ENCODE results near the gene FAM114A1. TPM values are rescaled to one million over a fixed set of nuclear protein-coding genes. Genes with fewer than 3 reads are reported as not detected.

The FAM114A1 gene
- total RNA-seq, 1 experiment from 2014 or later: 32.0 TPM

DNA sequence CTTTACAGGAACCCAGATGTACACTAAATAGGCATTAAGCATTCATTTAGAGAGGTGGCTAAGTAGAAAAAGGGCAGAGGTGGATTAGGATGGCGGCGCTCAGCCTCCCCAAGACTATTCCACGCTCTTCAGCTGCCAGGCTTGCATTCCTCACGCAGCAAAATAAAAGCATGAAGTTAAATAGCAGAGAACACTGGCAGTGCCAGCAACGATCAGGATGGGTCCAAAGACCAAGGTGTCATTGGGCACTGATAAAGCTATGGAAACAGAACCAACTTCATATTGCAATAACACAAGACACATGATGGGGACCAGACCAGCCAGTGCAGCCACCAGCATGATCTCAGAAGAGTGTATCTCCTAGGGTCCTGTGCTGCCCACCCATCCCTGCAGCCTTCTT is 122.6 kb downstream of the FAM114A1 start:
- Histone ChIP-seq H3K27me3 (ENCODE audit: control insufficient read depth, insufficient read depth, low read length) (no peaks in the 10 kb centered on the region), H3K36me3 (ENCODE audit: control insufficient read depth, insufficient read depth, low read length) (no peaks in the 10 kb centered on the region), H3K4me1 (ENCODE audit: control insufficient read depth, insufficient read depth, low read length) (no peaks in the 10 kb centered on the region), H3K27ac (ENCODE audit: low read length) (no peak overlapping the region), H3K9me3 (ENCODE audit: control insufficient read depth, insufficient read depth, low read depth, low read length) (no peaks in the 10 kb centered on the region), H3K4me3 (ENCODE audit: low read depth in 2 of 2, low read length in 2 of 2) (no peak overlapping the region)
- intact Hi-C loops (cut with micrococcal nuclease; ENCODE audit: unreplicated experiment) (no loop called here), in situ Hi-C loops (cut with HindIII; ENCODE audit: low pct_unique_long_range_greater_than_20kb, low sequenced_read_pairs) (no loop called here)
- TF ChIP-seq, protein P1, sequence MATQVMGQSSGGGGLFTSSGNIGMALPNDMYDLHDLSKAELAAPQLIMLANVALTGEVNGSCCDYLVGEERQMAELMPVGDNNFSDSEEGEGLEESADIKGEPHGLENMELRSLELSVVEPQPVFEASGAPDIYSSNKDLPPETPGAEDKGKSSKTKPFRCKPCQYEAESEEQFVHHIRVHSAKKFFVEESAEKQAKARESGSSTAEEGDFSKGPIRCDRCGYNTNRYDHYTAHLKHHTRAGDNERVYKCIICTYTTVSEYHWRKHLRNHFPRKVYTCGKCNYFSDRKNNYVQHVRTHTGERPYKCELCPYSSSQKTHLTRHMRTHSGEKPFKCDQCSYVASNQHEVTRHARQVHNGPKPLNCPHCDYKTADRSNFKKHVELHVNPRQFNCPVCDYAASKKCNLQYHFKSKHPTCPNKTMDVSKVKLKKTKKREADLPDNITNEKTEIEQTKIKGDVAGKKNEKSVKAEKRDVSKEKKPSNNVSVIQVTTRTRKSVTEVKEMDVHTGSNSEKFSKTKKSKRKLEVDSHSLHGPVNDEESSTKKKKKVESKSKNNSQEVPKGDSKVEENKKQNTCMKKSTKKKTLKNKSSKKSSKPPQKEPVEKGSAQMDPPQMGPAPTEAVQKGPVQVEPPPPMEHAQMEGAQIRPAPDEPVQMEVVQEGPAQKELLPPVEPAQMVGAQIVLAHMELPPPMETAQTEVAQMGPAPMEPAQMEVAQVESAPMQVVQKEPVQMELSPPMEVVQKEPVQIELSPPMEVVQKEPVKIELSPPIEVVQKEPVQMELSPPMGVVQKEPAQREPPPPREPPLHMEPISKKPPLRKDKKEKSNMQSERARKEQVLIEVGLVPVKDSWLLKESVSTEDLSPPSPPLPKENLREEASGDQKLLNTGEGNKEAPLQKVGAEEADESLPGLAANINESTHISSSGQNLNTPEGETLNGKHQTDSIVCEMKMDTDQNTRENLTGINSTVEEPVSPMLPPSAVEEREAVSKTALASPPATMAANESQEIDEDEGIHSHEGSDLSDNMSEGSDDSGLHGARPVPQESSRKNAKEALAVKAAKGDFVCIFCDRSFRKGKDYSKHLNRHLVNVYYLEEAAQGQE (IDR thresholded peaks at IDR 0.05; ENCODE audit: insufficient read depth in 1 of 2, low read depth in 2 of 2, low read length in 1 of 2): no peak
- TF ChIP-seq POLR2AphosphoS5 (IDR thresholded peaks at IDR 0.05; ENCODE audit: low read depth, low read length) (no peak), SIN3A (IDR thresholded peaks at IDR 0.05; ENCODE audit: borderline replicate concordance, insufficient read depth, low read depth, low read length) (no peak), TCF7L2 (IDR thresholded peaks at IDR 0.05; ENCODE audit: low read depth, low read length) (no peak)
- TF ChIP-seq, protein P2, sequence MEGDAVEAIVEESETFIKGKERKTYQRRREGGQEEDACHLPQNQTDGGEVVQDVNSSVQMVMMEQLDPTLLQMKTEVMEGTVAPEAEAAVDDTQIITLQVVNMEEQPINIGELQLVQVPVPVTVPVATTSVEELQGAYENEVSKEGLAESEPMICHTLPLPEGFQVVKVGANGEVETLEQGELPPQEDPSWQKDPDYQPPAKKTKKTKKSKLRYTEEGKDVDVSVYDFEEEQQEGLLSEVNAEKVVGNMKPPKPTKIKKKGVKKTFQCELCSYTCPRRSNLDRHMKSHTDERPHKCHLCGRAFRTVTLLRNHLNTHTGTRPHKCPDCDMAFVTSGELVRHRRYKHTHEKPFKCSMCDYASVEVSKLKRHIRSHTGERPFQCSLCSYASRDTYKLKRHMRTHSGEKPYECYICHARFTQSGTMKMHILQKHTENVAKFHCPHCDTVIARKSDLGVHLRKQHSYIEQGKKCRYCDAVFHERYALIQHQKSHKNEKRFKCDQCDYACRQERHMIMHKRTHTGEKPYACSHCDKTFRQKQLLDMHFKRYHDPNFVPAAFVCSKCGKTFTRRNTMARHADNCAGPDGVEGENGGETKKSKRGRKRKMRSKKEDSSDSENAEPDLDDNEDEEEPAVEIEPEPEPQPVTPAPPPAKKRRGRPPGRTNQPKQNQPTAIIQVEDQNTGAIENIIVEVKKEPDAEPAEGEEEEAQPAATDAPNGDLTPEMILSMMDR (IDR thresholded peaks at IDR 0.05): no peak
- ChIA-PET POLR2A (no interaction called here), CTCF (interaction anchor here (0.6 kb wide), 1 partner anchor 101 kb away, joined by 4 read pairs; no protein-coding TSS in a partner anchor)
- ATAC-seq (no peak), DNase-seq (ENCODE audit: low read depth, low spot score) (no peak)
- no TSS peak for BruUV-seq (replicated peaks)

DNA sequence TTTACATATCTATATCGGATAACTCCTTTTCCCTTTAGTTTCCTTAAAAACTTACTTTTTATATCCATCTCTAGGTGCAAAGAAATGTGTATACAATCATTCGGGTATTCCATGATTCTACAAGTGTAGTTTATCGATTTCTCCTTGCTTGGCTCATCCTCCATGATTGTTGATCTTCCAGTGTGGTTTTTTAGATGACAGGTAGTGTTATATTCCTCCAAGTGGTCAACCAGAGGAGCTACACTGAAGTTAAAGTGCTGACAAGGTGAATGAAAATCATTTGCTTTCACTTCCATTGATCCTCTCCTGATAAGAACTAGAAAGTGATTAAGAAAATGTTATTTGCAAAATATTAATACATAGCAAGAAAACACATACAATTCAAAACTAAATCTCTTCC is 126.1 kb downstream of the FAM114A1 start:
- no TSS peak for BruUV-seq (replicated peaks)
- no peaks in the 10 kb centered on the region for H3K36me3 ChIP-seq (ENCODE audit: control insufficient read depth, insufficient read depth, low read length)
- CTCF ChIA-PET: interaction anchor here (0.6 to 0.7 kb wide), 2 partner anchors 233 to 706 kb away, joined by 3 to 6 read pairs; no protein-coding TSS in a partner anchor
- no peaks in the 10 kb centered on the region for H3K4me1 ChIP-seq (ENCODE audit: control insufficient read depth, insufficient read depth, low read length)
- no peaks in the 10 kb centered on the region for H3K9me3 ChIP-seq (ENCODE audit: control insufficient read depth, insufficient read depth, low read depth, low read length)
- no peak overlapping the region for H3K27ac ChIP-seq (ENCODE audit: low read length)
- intact Hi-C loops (cut with micrococcal nuclease; ENCODE audit: unreplicated experiment): no loop called here
- no peak for DNase-seq (ENCODE audit: low read depth, low spot score)
- H3K27me3 ChIP-seq (ENCODE audit: control insufficient read depth, insufficient read depth, low read length): no peaks in the 10 kb centered on the region
- no peak overlapping the region for H3K4me3 ChIP-seq (ENCODE audit: low read depth in 2 of 2, low read length in 2 of 2)
- POLR2A ChIA-PET: no interaction called here
- ATAC-seq: no peak
- TF ChIP-seq POLR2AphosphoS5 (IDR thresholded peaks at IDR 0.05; ENCODE audit: low read depth, low read length) (no peak), SIN3A (IDR thresholded peaks at IDR 0.05; ENCODE audit: borderline replicate concordance, insufficient read depth, low read depth, low read length) (no peak)
- TF ChIP-seq, protein P2 (IDR thresholded peaks at IDR 0.05): peak; percentile 10; the same call in 1 of the 2 replicates
- TF ChIP-seq, protein P1 (IDR thresholded peaks at IDR 0.05; ENCODE audit: insufficient read depth in 1 of 2, low read depth in 2 of 2, low read length in 1 of 2): no peak
- in situ Hi-C loops (cut with HindIII; ENCODE audit: low pct_unique_long_range_greater_than_20kb, low sequenced_read_pairs): no loop called here
